H1 (cell line): Measurements from ENCODE around the gene UBE2D2. TPM values are rescaled to one million over a fixed set of nuclear protein-coding genes. Genes with fewer than 3 reads are reported as not detected.
A peak's percentile ranks its signal among the peaks of the same experiment; 100 is the strongest.

Experiments
- CTCF ChIA-PET: fragments of 300-600 bp; sonication (Branson Sonifier 250); formaldehyde crosslinking; loops from one replicate; lab custom pipeline; 2021; ENCODE audit not compliant: partially characterized antibody; lab: Charles Lee
- POLR2A ChIA-PET: fragments of 300-600 bp; sonication (Branson Sonifier 250); formaldehyde crosslinking; loops from one replicate; lab custom pipeline; 2021; ENCODE audit warnings: inconsistent platforms; ENCODE audit not compliant: partially characterized antibody; lab: Charles Lee
- DNase-seq, 2 experiments: peaks; one replicate each; pipeline versions ENCODE4 v3.0.0 to v3.0.0-alpha.2; 2010 to 2022; ENCODE audit warnings: low spot score in 2 of 2, low read depth in 1 of 2, mixed read lengths in 1 of 2
- FAIRE-seq: peaks from 2 replicates; lab custom pipeline; 2011; peaks lifted over from hg19 to GRCh38; lab: Jason Lieb, UNC
- H2AFZ ChIP-seq: 2 replicates; pipeline ENCODE4 v1.8.1; 2012; ENCODE audit warnings: low read length, inconsistent platforms
- H2AK5ac ChIP-seq: 2 replicates; pipeline ENCODE4 v1.6.1; 2013; ENCODE audit warnings: low read depth, low read length
- H2BK120ac ChIP-seq: replicated peaks from 2 replicates; pipeline ENCODE3; 2013; ENCODE audit warnings: low read depth, low read length, inconsistent platforms
- H2BK12ac ChIP-seq: 2 replicates; pipeline ENCODE4 v1.6.1; 2013; ENCODE audit warnings: low read depth, low read length
- H2BK15ac ChIP-seq: 2 replicates; pipeline ENCODE4 v1.6.1; 2013; ENCODE audit warnings: low read length
- H2BK20ac ChIP-seq: 2 replicates; pipeline ENCODE4 v1.6.1; 2013; ENCODE audit warnings: low read length
- H2BK5ac ChIP-seq: 2 replicates; pipeline ENCODE4 v1.6.1; 2013; ENCODE audit warnings: low read depth, low read length
- H3K14ac ChIP-seq: 2 replicates; pipeline ENCODE4 v1.6.1; 2013; ENCODE audit warnings: inconsistent platforms; ENCODE audit not compliant: insufficient read length
- H3K18ac ChIP-seq: 2 replicates; pipeline ENCODE4 v1.6.1; 2013; ENCODE audit warnings: low read length; ENCODE audit errors: extremely low read depth
- H3K23ac ChIP-seq: 2 replicates; pipeline ENCODE4 v1.6.1; 2013; ENCODE audit warnings: inconsistent platforms; ENCODE audit not compliant: insufficient read length
- H3K23me2 ChIP-seq: 2 replicates; pipeline ENCODE4 v1.6.1; 2013; ENCODE audit warnings: low read depth, low read length
- H3K27ac ChIP-seq: 2 replicates; pipeline ENCODE4 v1.6.1; 2011; ENCODE audit warnings: low read depth, low read length, inconsistent platforms
- H3K27me3 ChIP-seq, 4 experiments: replicated peaks in 1 of 4; 1 replicate in 1 of 4; 2 replicates in 3 of 4; pipeline versions ENCODE4 v1.6.1 to v1.8.1; 2011 to 2013; ENCODE audit warnings: low read length in 3 of 4, mild to moderate bottlenecking in 3 of 4, inconsistent platforms in 2 of 4, mixed read lengths in 2 of 4, moderate library complexity in 1 of 4; ENCODE audit not compliant: control insufficient read depth in 3 of 4, insufficient read depth in 3 of 4; ENCODE audit errors: extremely low read depth in 1 of 4
- H3K36me3 ChIP-seq, 4 experiments: 2 replicates each; pipeline versions ENCODE4 v1.6.1 to v1.8.1; 2011 to 2013; ENCODE audit warnings: mild to moderate bottlenecking in 4 of 4, low read length in 3 of 4, moderate library complexity in 2 of 4, control low read depth in 1 of 4, inconsistent platforms in 1 of 4; ENCODE audit not compliant: insufficient read depth in 4 of 4, control insufficient read depth in 2 of 4
- H3K4ac ChIP-seq: replicated peaks from 2 replicates; pipeline ENCODE3; 2013; ENCODE audit warnings: low read length, low read depth, mixed read lengths, inconsistent platforms; ENCODE audit not compliant: insufficient read length
- H3K4me1 ChIP-seq, 4 experiments: replicated peaks in 1 of 4; 1 replicate in 1 of 4; 2 replicates in 3 of 4; pipeline versions ENCODE4 v1.6.1 to v1.8.1; 2011 to 2013; ENCODE audit warnings: low read length in 3 of 4, inconsistent platforms in 2 of 4, mixed read lengths in 1 of 4; ENCODE audit not compliant: insufficient read depth in 4 of 4, control insufficient read depth in 3 of 4
- H3K4me2 ChIP-seq, 2 experiments: 2 replicates each; pipeline versions ENCODE4 v1.6.1 to v1.8.1; 2011 to 2013; ENCODE audit warnings: low read depth in 2 of 2, low read length in 2 of 2, control low read depth in 1 of 2, inconsistent platforms in 1 of 2, mild to moderate bottlenecking in 1 of 2; ENCODE audit not compliant: insufficient read depth in 1 of 2
- H3K4me3 ChIP-seq, 4 experiments: fragments of 200-600, 300-600 bp in 1 of 4; sonication (generic), shearing (Covaris generic), sonication (Bioruptor Twin) in 1 of 4; 2 replicates each; pipeline versions ENCODE4 v1.5.1 to v1.8.1; 2011 to 2016; ENCODE audit warnings: low read length in 4 of 4, low read depth in 3 of 4, control low read depth in 2 of 4, inconsistent platforms in 2 of 4, mild to moderate bottlenecking in 2 of 4, mixed read lengths in 1 of 4, moderate library complexity in 1 of 4; ENCODE audit not compliant: insufficient read depth in 2 of 4; ENCODE audit errors: extremely low read depth in 1 of 4
- H3K56ac ChIP-seq: replicated peaks from 2 replicates; pipeline ENCODE3; 2013; ENCODE audit warnings: low read depth, mild to moderate bottlenecking, mixed read lengths, low read length, inconsistent platforms; ENCODE audit not compliant: insufficient read length
- H3K79me1 ChIP-seq: 2 replicates; pipeline ENCODE4 v1.6.1; 2013; ENCODE audit warnings: low read depth, low read length, control low read depth
- H3K79me2 ChIP-seq, 2 experiments: 2 replicates each; pipeline versions ENCODE4 v1.6.1 to v1.8.1; 2012 to 2013; ENCODE audit warnings: low read length in 2 of 2, mild to moderate bottlenecking in 2 of 2, inconsistent platforms in 1 of 2; ENCODE audit not compliant: insufficient read depth in 2 of 2, control insufficient read depth in 1 of 2
- H3K9ac ChIP-seq, 4 experiments: replicated peaks in 1 of 4; 1 replicate in 1 of 4; 2 replicates in 3 of 4; pipeline versions ENCODE4 v1.6.1 to v1.8.1; 2011 to 2013; ENCODE audit warnings: low read depth in 3 of 4, low read length in 3 of 4, control low read depth in 2 of 4, mild to moderate bottlenecking in 2 of 4, moderate library complexity in 2 of 4, inconsistent platforms in 1 of 4; ENCODE audit errors: extremely low read depth in 1 of 4
- H3K9me3 ChIP-seq, 2 experiments: 2 replicates each; pipeline versions ENCODE4 v1.6.1 to v1.8.1; 2012 to 2013; ENCODE audit warnings: mild to moderate bottlenecking in 2 of 2, moderate library complexity in 2 of 2, control low read depth in 1 of 2, inconsistent platforms in 1 of 2, low read depth in 1 of 2, low read length in 1 of 2, mixed read lengths in 1 of 2; ENCODE audit not compliant: insufficient read depth in 2 of 2
- H4K20me1 ChIP-seq, 2 experiments: replicated peaks in 1 of 2; 2 replicates each; pipeline versions ENCODE3 to v1.8.1; 2011 to 2013; ENCODE audit warnings: inconsistent platforms in 2 of 2, low read length in 2 of 2, mild to moderate bottlenecking in 1 of 2; ENCODE audit not compliant: insufficient read depth in 2 of 2, control insufficient read depth in 1 of 2
- H4K5ac ChIP-seq: 2 replicates; pipeline ENCODE4 v1.6.1; 2013; ENCODE audit warnings: low read length, low read depth, mixed read lengths, inconsistent platforms; ENCODE audit not compliant: insufficient read length
- H4K8ac ChIP-seq: 2 replicates; pipeline ENCODE4 v1.8.0; 2013; ENCODE audit warnings: mild to moderate bottlenecking, moderate library complexity, low read length, inconsistent platforms; ENCODE audit not compliant: insufficient read depth; ENCODE audit errors: extremely low read depth
- H4K91ac ChIP-seq: replicated peaks from 2 replicates; pipeline ENCODE3; 2013; ENCODE audit warnings: low read length, mixed read lengths, inconsistent platforms; ENCODE audit not compliant: insufficient read length
- CBX8 ChIP-seq: fragments of 300-800, 300-1000 bp; sonication (generic); IDR thresholded peaks from 2 replicates; pipeline ENCODE4 v1.7.1; 2016; ENCODE audit warnings: low read depth, low read length, borderline replicate concordance
- CEBPB ChIP-seq: IDR thresholded peaks from 2 replicates; pipeline ENCODE4 v1.6.1; 2012; ENCODE audit warnings: low read depth, low read length
- CTBP2 ChIP-seq: IDR thresholded peaks from 2 replicates; pipeline ENCODE4 v1.7.0; 2011; ENCODE audit warnings: borderline replicate concordance, mild to moderate bottlenecking, moderate library complexity, mixed read lengths, low read length; ENCODE audit not compliant: insufficient read depth, insufficient read length
- EP300 ChIP-seq, 2 experiments: IDR thresholded peaks; 1 replicate in 1 of 2; 2 replicates in 1 of 2; pipeline ENCODE4 v1.6.1; 2011 to 2012; ENCODE audit warnings: low read depth in 2 of 2, low read length in 2 of 2, mild to moderate bottlenecking in 2 of 2, borderline replicate concordance in 1 of 2, inconsistent platforms in 1 of 2, moderate library complexity in 1 of 2
- HDAC2 ChIP-seq, 2 experiments: fragments of 300-600 bp in 1 of 2; sonication (generic) in 1 of 2; IDR thresholded peaks; 2 replicates each; pipeline ENCODE4 v1.6.1; 2011 to 2012; ENCODE audit warnings: low read depth in 2 of 2, low read length in 2 of 2, mild to moderate bottlenecking in 2 of 2, moderate library complexity in 2 of 2, borderline replicate concordance in 1 of 2, inconsistent platforms in 1 of 2
- KDM1A ChIP-seq: fragments of 200-600, 300-600 bp; sonication (generic); IDR thresholded peaks from 2 replicates; pipeline ENCODE4 v1.7.1; 2016; ENCODE audit warnings: mild to moderate bottlenecking, low read length, borderline replicate concordance
- KDM5A ChIP-seq: fragments of 200-600 bp; IDR thresholded peaks from 2 replicates; pipeline ENCODE4 v1.7.1; 2012; ENCODE audit warnings: mild to moderate bottlenecking, low read length, inconsistent platforms, mixed read lengths
- RBBP5 ChIP-seq: IDR thresholded peaks from 2 replicates; pipeline ENCODE4 v1.7.1; 2012; ENCODE audit warnings: low read depth, mild to moderate bottlenecking, inconsistent platforms, low read length, moderate library complexity, borderline replicate concordance
- SRF ChIP-seq: IDR thresholded peaks from 2 replicates; pipeline ENCODE4 v1.6.1; 2011; ENCODE audit warnings: mild to moderate bottlenecking, low read depth, low read length, moderate library complexity
- SUZ12 ChIP-seq: fragments of 200-600 bp; sonication (generic); IDR thresholded peaks from 2 replicates; pipeline ENCODE4 v1.6.1; 2012; ENCODE audit warnings: mild to moderate bottlenecking, inconsistent platforms, low read length, moderate library complexity, mixed read lengths
- WGBS, 2 experiments: shearing (Covaris generic) in 1 of 2; methylation state at CpG; one replicate each; pipeline versions ENCODE4 v1.1.6 to v1.1.7; 2013 to 2015; ENCODE audit warnings: low lambda C conversion rate in 2 of 2, mixed read lengths in 2 of 2, inconsistent platforms in 1 of 2, low coverage in 1 of 2, missing lambda C conversion rate in 1 of 2; ENCODE audit not compliant: insufficient replicate concordance in 2 of 2, insufficient coverage in 1 of 2, insufficient read length in 1 of 2; ENCODE audit errors: extremely low coverage in 1 of 2, missing lambda C conversion rate in 1 of 2; 5-methylcytosine and 5-hydroxymethylcytosine counted together
- polyA plus RNA-seq, 7 experiments: library from polyadenylated mRNA; depleted of rRNA in 3 of 7; stranded (reverse) in 5 of 7; unstranded in 2 of 7; fragments of >200 nt in 5 of 7; fragments of 200-250 nt in 2 of 7; gene quantifications; 1 replicate in 5 of 7; 2 replicates in 1 of 7; 4 replicates in 1 of 7; pipeline versions ENCODE4 v1.2.1 to v1.2.3, GENCODE V29; 2011 to 2013; ENCODE audit warnings: missing spikeins in 2 of 7, mixed read lengths in 2 of 7
- total RNA-seq: library from RNA; stranded (reverse); fragmentation: NEBNext Ultra II Directional; extraction: Animal tissue kit (Norgen Biotek cat#: 25700); gene quantifications from 2 replicates; pipeline ENCODE4 v1.2.1, GENCODE V29; 2021
- TF ChIP-seq, protein P1 (sequence below): IDR thresholded peaks from 2 replicates; pipeline ENCODE4 v1.6.1; 2011; ENCODE audit warnings: low read length, improper control_type of control experiment

Gene UBE2D2
- total and polyA plus RNA-seq, 2 of the 8 experiments (the other 6 are each of a cell fraction or from before 2014, with no cell fraction given) = 66.9 to 203 TPM

DNA sequence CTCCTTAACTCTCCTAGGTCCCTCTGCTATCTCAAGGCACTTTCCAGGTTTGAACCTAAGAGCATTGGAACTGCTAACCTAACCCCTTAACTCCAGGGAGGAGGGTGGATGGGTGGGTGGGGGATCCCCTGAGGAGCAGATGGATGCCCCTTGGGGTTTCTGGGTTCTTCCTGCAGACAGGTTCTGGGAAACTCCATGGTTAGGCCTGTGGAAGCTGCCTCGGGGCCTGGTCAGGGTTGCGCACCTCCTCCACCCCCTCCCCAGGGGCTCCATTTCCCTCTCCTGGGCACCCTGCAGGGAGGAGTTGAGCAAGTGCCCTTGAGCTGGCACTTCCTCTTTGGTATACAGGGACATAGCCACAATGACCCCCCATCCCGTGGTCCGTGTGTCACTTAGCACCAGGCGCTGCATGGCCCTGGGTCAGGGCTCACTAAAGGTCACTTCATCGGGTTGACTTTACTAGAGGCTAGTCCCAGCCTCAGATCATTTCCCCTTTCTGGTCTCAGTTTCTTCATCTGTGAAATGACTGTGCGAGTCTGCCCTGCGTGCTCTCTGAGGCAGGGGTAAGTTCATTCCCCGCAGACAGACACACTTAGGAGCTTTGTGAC is 103.1 kb downstream of the UBE2D2 start:
- Histone ChIP-seq H3K9ac (no peak overlapping the region), H3K4me1 (peaks cover 6 to 57% (median 47%) of the 10 kb centered on the region in 4 experiments), H3K4ac (no peak overlapping the region), H2BK5ac (no peak overlapping the region), H3K9me3 (no peaks in the 10 kb centered on the region), H3K4me3 (no peak overlapping the region), H2BK12ac (no peak overlapping the region), H4K20me1 (peaks cover 67 to 76% of the 10 kb centered on the region in 2 experiments), H4K8ac (peak overlapping the region; percentile 21; the same call in 1 of the 2 replicates), H2BK120ac (no peak overlapping the region), H3K79me1 (peaks cover 23% of the 10 kb centered on the region), H3K18ac (no peak overlapping the region), H2AFZ (no peak overlapping the region), H3K23ac (no peak overlapping the region), H3K79me2 (peaks cover 11 to 96% of the 10 kb centered on the region in 2 experiments; a peak in 3 of 4 replicates), H4K5ac (no peak overlapping the region), H3K4me2 (no peak overlapping the region), H3K14ac (no peak overlapping the region), H2BK15ac (no peak overlapping the region), H3K23me2 (no peaks in the 10 kb centered on the region; the same call in none of the 2 replicates), H2BK20ac (no peak overlapping the region), H3K56ac (no peak overlapping the region), H3K36me3 (no peaks in the 10 kb centered on the region), H3K27ac (no peak overlapping the region), H3K27me3 (no peaks in the 10 kb centered on the region), H2AK5ac (no peak overlapping the region), H4K91ac (no peak overlapping the region)
- POLR2A ChIA-PET = interaction anchor here (0.9 to 2.2 kb wide), 9 partner anchors 10 to 46 kb away, joined by 3 to 7 read pairs (median 4); no protein-coding TSS in a partner anchor
- WGBS, 2 experiments = 86% methylated on average over 9 of the region's 9 CpGs; no CpG with 5 or more reads in 1 of the 2 experiments
- DNase-seq (no peak), FAIRE-seq (no peak)
- CTCF ChIA-PET = interaction anchor here (0.7 to 17.2 kb wide), 10 partner anchors 12 to 199 kb away, joined by 3 to 171 read pairs (median 4); no protein-coding TSS in a partner anchor
- TF ChIP-seq CBX8 (no peak), CEBPB (no peak), EP300 (IDR thresholded peaks at IDR 0.05; ENCODE audit: borderline replicate concordance in 1 of 2, low read depth in 2 of 2, low read length in 2 of 2) (no peak), SUZ12 (no peak), SRF (no peak), KDM5A (no peak), KDM1A (no peak), HDAC2 (IDR thresholded peaks at IDR 0.05; ENCODE audit: borderline replicate concordance in 1 of 2, low read depth in 2 of 2, low read length in 2 of 2) (no peak), CTBP2 (no peak), RBBP5 (no peak)
- TF ChIP-seq, protein P1, sequence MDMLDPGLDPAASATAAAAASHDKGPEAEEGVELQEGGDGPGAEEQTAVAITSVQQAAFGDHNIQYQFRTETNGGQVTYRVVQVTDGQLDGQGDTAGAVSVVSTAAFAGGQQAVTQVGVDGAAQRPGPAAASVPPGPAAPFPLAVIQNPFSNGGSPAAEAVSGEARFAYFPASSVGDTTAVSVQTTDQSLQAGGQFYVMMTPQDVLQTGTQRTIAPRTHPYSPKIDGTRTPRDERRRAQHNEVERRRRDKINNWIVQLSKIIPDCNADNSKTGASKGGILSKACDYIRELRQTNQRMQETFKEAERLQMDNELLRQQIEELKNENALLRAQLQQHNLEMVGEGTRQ = no peak
